NCI-H460 (cell line): Measurements from ENCODE around the gene C12orf60. TPM values are rescaled to one million over a fixed set of nuclear protein-coding genes. Genes with fewer than 3 reads are reported as not detected.
A peak's percentile ranks its signal among the peaks of the same experiment; 100 is the strongest.

Experiments
- DNase-seq: peaks from one replicate; pipeline ENCODE4 v3.0.0-alpha.2; 2016; ENCODE audit warnings: low read depth; ENCODE audit errors: extremely low read depth
- total RNA-seq: library from RNA; depleted of rRNA; stranded (reverse); fragments of >200 nt; shearing (Covaris generic); gene quantifications from 2 replicates; pipeline ENCODE4 v1.2.3, GENCODE V29; 2014

The C12orf60 gene
- total RNA-seq, 1 experiment from 2014 or later, result 2.0 TPM

DNA sequence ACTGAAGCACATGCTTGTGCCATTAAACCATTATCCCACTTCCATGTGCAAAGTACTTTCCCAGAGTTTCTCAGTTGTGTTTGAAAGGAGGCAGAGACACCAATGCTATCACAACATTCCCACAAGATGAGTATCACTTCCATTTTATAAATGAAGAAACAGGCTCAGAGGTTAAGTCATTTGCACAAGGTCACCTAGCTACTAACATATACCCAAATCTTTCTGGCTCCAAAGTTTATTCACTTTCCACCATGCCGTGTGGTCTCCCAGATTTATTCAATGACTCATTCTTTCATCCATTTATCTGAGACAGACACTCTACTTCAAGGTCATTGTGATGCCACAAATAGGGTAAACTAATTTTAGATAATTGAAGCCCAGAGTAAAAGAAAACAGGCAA, 30.5 kb downstream of the C12orf60 start:
- no peak for DNase-seq

- no peak for DNase-seq
Observed at GRCh38 chr12:14834509-14834908, 31.0 kb downstream of the C12orf60 start.

GRCh38 chr12:14836336-14837210, 33.1 kb downstream of the C12orf60 start:
- peak; percentile 43 for DNase-seq

GRCh38 chr12:14839262-14839661, 35.8 kb downstream of the C12orf60 start:
- DNase-seq, result no peak

GRCh38 chr12:14840616-14841015, 37.1 kb downstream of the C12orf60 start:
- no peak for DNase-seq

GRCh38 chr12:14841761-14842160, 38.3 kb downstream of the C12orf60 start:
- DNase-seq, result no peak

DNA sequence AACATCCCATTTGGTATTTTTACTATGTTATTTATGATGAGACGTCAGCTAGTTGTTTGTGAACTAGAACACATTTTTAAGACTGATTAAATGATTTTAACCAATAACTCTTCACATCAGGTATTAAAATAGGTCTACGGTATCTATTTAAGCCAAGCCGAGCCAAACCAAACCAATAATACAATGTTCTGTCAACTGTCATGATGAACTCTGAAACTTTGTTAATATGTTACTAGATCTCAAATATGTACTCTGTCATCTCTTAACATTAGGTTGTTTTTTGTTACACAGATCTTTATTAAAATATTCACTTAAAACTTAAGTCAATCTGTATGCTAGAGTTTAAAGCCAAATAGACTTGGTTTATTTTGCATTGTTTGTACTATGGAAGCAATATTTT, 38.8 kb downstream of the C12orf60 start:
- DNase-seq, result no peak

DNA sequence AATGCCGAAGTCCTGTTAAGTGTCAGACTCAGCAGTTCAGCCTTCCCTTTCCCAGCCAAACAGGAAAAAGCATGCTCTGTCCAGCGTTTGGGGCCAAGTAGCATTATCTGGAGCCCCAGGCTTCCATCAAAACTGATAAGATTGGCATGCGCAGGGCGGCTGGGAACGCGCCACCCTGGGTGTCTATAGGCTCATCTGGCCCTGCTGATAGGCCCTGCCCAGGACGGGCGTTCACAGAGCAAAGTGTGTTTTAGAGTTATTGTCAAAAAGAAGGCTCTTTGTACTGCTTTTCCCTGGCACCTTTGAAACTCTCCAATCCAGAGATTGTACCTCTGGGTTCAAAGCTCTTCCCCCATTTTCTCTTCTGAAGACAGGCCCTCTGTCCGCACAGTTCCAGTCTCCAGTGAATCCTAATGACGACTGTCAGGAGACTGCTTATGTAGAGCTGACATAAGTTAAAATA, 40.0 kb downstream of the C12orf60 start, which contains the start of gene ART4:
Gene ART4, minus strand, starts transcription at position 102 of the 463 bp plus-strand sequence. CDS start 413 bp downstream, outside the sequence.
- DNase-seq, result no peak

- no peak for DNase-seq
Observed at GRCh38 chr12:14844401-14844800, 40.9 kb downstream of the C12orf60 start.

- peak; percentile 52 for DNase-seq
Observed at GRCh38 chr12:14845350-14845750, 41.9 kb downstream of the C12orf60 start.

DNA sequence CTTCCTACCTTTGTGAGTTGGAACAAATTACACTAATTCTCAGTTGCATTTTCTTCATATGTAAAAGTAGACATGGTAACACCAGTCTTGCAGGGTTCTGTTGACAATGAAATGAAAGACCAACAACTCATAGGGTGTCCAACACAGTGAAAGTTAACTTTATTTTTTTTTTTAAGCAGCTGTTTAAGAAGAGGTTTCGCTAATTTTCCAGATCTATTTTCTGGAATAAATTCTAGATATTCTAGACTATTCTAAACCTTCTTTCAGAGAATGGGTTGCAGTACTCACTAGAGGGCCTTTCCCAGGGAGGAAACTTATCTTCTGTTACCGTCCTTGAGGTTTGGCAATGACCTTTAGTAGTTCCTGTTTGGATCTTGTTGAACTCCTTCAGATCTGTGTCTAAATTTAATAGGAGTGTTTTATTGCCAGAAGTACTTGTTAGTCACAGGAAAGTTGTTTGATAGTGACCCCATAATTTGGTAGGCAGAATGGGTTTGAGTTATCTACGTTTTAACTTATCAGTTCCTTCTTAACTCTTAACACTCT, 42.6 kb downstream of the C12orf60 start:
- no peak for DNase-seq

DNA sequence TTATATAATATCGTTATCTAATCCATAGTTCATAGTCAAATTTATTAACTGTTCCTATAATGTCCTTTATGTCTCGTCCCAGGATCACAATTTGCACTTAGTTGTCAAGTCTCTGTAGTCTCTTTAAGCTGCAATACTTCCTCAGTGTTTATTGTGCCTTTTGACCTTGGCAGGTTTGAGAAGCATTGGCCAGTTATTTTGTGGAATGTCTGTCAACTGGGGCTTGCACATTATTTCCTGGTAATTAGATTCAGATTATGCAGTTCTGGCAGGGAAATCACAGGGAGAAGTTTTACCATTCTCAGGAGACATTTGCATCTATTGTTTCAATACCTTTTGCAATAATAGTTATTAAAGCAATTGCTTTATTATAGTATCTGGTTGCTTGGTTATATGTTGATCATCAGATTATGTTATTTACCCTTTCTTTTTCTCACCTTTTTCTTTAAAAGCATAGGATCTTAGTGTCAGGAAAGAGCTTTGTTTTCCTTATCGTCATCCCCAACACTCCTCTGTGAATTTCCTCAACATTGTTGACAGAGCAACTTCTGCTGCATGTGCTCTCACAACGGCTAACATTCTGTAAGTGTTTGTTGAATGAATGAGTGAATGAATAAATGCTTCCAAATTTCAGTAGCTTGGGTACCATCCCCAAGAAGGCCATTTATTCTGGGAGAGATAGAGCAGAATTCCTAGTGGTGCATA, 43.6 kb downstream of the C12orf60 start:
- no peak for DNase-seq

DNA sequence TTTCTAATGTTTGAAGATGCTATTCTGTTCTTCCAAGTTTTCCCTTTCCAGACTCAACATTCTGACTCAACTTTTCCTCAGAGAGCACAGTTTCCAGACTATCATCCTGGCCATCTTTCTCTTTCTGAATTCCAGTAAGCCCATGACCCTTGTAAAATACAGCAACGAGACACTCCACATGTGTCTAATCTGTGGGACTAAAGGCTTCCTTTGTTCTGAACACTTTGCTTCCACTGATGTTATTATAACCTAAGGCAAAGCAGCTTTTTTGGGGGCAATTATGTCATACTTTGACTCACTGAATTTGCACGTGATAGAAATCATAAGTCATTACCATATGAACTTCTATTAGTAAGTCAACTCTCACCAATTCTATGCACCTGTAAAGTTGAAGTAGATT, 46.2 kb downstream of the C12orf60 start:
- no peak for DNase-seq

GRCh38 chr12:14850929-14851663, 47.6 kb downstream of the C12orf60 start:
- DNase-seq, result no peak

DNA sequence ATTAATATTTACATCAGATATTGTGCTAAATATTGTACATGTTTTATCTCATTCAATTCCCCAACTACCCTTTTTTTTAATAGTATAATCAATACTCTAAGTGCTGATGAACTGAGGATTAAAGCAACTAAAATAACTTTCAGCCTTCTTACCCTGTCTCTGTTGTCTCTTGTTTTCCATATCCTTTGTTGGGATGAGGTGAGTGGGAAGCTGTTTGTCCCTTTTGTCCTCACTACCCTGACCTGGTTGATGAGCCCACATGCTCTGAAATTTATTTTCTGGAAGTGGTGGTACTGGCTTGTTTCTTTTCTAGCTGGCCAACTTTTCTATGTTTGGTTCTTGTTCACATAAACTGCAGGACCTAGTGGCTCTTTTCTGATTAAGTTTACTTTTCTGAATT, 49.4 kb downstream of the C12orf60 start:
- DNase-seq, result no peak

DNA sequence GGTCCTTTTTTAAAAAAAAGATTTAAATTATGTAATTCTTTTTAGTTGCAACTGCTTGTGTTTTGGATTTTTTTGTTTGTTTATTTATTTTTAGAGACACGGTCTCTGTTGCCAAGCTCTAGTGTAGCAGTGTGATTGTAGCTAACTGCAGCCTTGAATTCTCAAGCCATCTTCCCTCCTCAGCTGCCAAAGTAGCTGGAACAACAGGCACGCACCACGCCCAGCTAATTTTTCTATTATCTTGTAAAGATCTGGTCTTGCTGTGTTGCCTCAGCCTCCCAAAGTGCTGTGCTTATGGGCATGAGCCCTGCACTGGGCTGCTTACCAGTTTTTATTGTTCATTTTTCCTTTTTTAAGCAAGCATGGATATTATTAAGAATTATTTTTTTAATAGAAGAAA, 50.5 kb downstream of the C12orf60 start:
- DNase-seq, result no peak

- DNase-seq, result no peak
Observed at GRCh38 chr12:14854586-14855183, 51.2 kb downstream of the C12orf60 start.

DNA sequence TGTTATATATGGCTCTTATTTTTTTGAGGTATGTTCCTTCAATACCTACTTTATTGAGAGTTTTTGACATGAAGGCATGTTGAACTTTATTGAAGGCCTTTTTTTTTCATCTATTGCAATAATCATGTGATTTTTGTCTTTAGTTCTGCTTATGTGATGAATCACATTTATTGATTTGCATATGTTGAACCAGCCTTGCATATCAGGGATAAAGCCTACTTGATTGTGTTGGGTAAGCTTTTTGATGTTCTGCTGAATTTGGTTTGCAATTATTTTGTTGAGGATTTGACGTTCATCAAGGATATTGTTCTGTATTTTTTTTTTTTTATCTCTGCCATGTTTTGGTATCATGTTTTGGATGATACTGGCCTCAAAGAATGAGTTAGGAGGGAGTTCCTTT, 55.0 kb downstream of the C12orf60 start:
- no peak for DNase-seq

- no peak for DNase-seq
Observed at GRCh38 chr12:14860490-14860889, 57.0 kb downstream of the C12orf60 start.

DNA sequence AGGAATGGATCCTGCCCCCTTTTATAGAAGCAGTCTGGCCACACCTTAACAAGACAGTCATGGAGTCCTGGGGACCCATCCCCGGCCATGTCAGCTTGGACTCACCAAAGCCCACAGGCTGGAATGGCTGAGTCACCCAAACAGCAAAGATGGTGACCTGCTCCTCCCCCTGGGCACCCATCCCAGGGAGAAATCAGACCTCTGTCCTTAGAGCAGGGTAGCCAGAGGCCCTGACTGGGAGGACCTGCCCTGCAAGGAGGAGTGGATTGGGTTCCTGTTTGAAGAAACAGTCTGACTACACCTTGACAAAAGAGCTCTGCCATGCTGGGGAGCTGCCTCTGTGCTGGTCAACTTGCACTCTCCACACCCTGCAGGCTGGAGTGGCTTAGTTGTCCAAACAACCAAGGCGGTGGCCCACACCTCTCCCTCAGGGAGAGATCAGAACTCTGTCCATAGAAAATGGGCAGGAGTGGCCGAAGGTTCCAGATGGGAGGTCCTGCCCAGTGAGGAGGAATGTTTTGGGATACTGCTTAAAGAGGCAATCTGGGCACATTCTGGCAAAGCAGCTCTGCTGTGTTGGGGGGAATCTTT, 65.5 kb downstream of the C12orf60 start:
- DNase-seq, result no peak
